ENCODE results near the gene KIRREL3. TPM values are rescaled to one million over a fixed set of nuclear protein-coding genes. Genes with fewer than 3 reads are reported as not detected.
A peak's percentile ranks its signal among the peaks of the same experiment; 100 is the strongest.

KIRREL3 gene
- total RNA-seq, 1 donor from 2014 or later = 0.26 TPM

GRCh38 chr11:126423743-126424142, 576.8 kb downstream of the KIRREL3 start:
- Mint-ChIP-seq H3K27me3 (peaks cover 8% of the 10 kb centered on the region), H3K4me1 (ENCODE audit: low read depth) (peaks cover 8% of the 10 kb centered on the region), H3K4me3 (ENCODE audit: low read depth) (no peak overlapping the region), H3K9me3 (ENCODE audit: low read depth) (no peaks in the 10 kb centered on the region), H3K36me3 (ENCODE audit: insufficient read depth) (no peaks in the 10 kb centered on the region), H3K27ac (no peak overlapping the region)
- DNase-seq (ENCODE audit: low spot score, unreplicated experiment) = no peak
- TF ChIP-seq CTCF (IDR thresholded peaks at IDR 0.05; ENCODE audit: unreplicated experiment) = no peak

GRCh38 chr11:126423154-126423553, 577.4 kb downstream of the KIRREL3 start:
- no peak overlapping the region for H3K4me3 Mint-ChIP-seq (ENCODE audit: low read depth)
- TF ChIP-seq CTCF (IDR thresholded peaks at IDR 0.05; ENCODE audit: unreplicated experiment) = no peak
- DNase-seq (ENCODE audit: low spot score, unreplicated experiment) = no peak
- no peak overlapping the region for H3K27ac Mint-ChIP-seq
- no peaks in the 10 kb centered on the region for H3K36me3 Mint-ChIP-seq (ENCODE audit: insufficient read depth)
- peaks cover 8% of the 10 kb centered on the region for H3K4me1 Mint-ChIP-seq (ENCODE audit: low read depth)
- no peaks in the 10 kb centered on the region for H3K9me3 Mint-ChIP-seq (ENCODE audit: low read depth)
- H3K27me3 Mint-ChIP-seq = peaks cover 14% of the 10 kb centered on the region

DNA sequence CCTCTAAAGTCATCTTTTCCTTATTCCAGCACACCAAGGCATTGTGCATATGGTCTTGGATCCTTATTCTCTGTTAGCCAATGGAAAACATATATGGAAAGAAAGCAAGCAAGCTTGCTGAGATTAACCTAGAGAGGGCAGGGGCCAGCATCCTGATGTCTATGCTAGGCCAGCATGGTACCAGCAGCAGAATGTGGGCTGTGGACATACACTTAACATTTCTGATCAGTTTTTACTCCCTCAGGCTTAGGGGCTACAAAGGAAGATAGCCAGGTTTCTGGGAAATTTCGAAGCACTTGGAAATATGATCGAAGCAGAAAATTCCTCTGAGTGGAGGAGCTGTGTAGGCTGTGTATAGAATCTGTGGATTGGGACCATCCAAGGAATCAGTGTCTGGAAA, 578.1 kb downstream of the KIRREL3 start:
- Mint-ChIP-seq H3K36me3 (ENCODE audit: insufficient read depth) (no peaks in the 10 kb centered on the region), H3K4me1 (ENCODE audit: low read depth) (peaks cover 8% of the 10 kb centered on the region), H3K9me3 (ENCODE audit: low read depth) (no peaks in the 10 kb centered on the region), H3K4me3 (ENCODE audit: low read depth) (no peak overlapping the region), H3K27ac (no peak overlapping the region), H3K27me3 (peaks cover 14% of the 10 kb centered on the region)
- DNase-seq (ENCODE audit: low spot score, unreplicated experiment) = no peak
- no peak for TF ChIP-seq CTCF (IDR thresholded peaks at IDR 0.05; ENCODE audit: unreplicated experiment)

DNA sequence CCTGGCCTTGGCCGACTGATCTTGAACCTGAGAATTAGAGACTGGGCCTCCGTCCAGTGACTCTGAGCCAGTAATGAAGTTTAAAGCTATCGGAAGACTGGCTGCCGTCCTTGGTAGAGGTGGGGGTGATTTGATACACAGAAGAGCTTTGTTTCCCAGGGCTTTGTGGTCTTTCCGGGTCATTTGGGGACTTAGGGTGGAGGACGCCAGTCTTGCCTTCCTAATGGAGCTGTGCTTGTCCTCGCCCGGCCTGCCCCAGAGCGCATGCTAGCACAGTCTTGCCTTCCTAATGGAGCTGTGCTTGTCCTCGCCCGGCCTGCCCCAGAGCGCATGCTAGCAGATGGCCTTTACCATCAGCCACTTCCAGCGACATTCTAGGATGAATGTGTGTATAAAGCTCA, 579.3 kb downstream of the KIRREL3 start:
- no peaks in the 10 kb centered on the region for H3K9me3 Mint-ChIP-seq (ENCODE audit: low read depth)
- H3K27me3 Mint-ChIP-seq = peaks cover 14% of the 10 kb centered on the region
- H3K4me3 Mint-ChIP-seq (ENCODE audit: low read depth) = no peak overlapping the region
- H3K36me3 Mint-ChIP-seq (ENCODE audit: insufficient read depth) = no peaks in the 10 kb centered on the region
- peak overlapping the region; percentile 27 for H3K27ac Mint-ChIP-seq
- H3K4me1 Mint-ChIP-seq (ENCODE audit: low read depth) = peaks cover 8% of the 10 kb centered on the region
- no peak for TF ChIP-seq CTCF (IDR thresholded peaks at IDR 0.05; ENCODE audit: unreplicated experiment)
- DNase-seq (ENCODE audit: low spot score, unreplicated experiment) = no peak

GRCh38 chr11:126420698-126421256, 579.8 kb downstream of the KIRREL3 start:
- Mint-ChIP-seq H3K27me3 (peaks cover 14% of the 10 kb centered on the region), H3K27ac (peak overlapping the region; percentile 27), H3K36me3 (ENCODE audit: insufficient read depth) (no peaks in the 10 kb centered on the region), H3K4me1 (ENCODE audit: low read depth) (peaks cover 10% of the 10 kb centered on the region), H3K4me3 (ENCODE audit: low read depth) (no peak overlapping the region), H3K9me3 (ENCODE audit: low read depth) (no peaks in the 10 kb centered on the region)
- no peak for DNase-seq (ENCODE audit: low spot score, unreplicated experiment)
- no peak for TF ChIP-seq CTCF (IDR thresholded peaks at IDR 0.05; ENCODE audit: unreplicated experiment)

Data from progenitor cell of endocrine pancreas (in vitro differentiated cells).